ENCODE measurements around the gene CKAP2. TPM values are rescaled to one million over a fixed set of nuclear protein-coding genes. Genes with fewer than 3 reads are reported as not detected.
A peak's percentile ranks its signal among the peaks of the same experiment; 100 is the strongest.

The CKAP2 gene
- total and polyA plus RNA-seq, 2 of the 8 experiments (the other 6 are each of a cell fraction or from before 2014, with no cell fraction given) = 8.3 to 70.7 TPM

DNA sequence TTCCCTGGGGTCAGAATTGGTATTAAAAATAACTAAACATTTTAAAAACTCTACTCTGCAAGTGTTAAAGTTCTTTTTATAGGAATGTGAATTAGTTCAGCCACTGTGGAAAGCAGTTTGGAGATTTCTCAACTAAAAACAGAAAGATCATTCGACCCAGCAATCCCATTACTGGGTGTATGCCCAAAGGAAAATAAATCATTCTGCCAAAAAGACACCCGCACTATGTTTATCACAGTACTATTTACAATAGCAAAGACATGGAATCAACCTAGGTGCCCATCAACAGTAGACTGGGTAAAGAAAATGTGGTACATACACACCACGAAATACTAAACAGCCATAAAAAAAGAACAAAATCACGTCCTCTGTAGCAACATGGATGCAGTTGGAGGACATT is 48.6 kb upstream of the CKAP2 start:
- no peak overlapping the region for H3K18ac ChIP-seq (ENCODE audit: extremely low read depth, low read length)
- H4K8ac ChIP-seq (ENCODE audit: extremely low read depth, insufficient read depth, low read length) = no peak overlapping the region
- no peak overlapping the region for H3K23ac ChIP-seq (ENCODE audit: insufficient read length)
- H3K4me3 ChIP-seq (ENCODE audit: extremely low read depth in 1 of 4, insufficient read depth in 2 of 4, low read depth in 3 of 4, low read length in 4 of 4) = peak overlapping the region in 2 of 4 experiments; percentile 47 to 74; a peak in 4 of 8 replicates
- H3K23me2 ChIP-seq (ENCODE audit: low read depth, low read length) = peaks cover 7% of the 10 kb centered on the region
- H3K27ac ChIP-seq (ENCODE audit: low read depth, low read length) = no peak overlapping the region
- no peak overlapping the region for H3K9ac ChIP-seq (replicated peaks in 1 of 4; ENCODE audit: extremely low read depth in 1 of 4, low read depth in 3 of 4, low read length in 3 of 4)
- H3K4ac ChIP-seq (replicated peaks; ENCODE audit: insufficient read length, low read depth, low read length) = no peak overlapping the region
- no peak overlapping the region for H4K5ac ChIP-seq (ENCODE audit: insufficient read length, low read depth, low read length)
- no peaks in the 10 kb centered on the region for H3K79me2 ChIP-seq (ENCODE audit: control insufficient read depth in 1 of 2, insufficient read depth in 2 of 2, low read length in 2 of 2)
- H3K4me2 ChIP-seq (ENCODE audit: insufficient read depth in 1 of 2, low read depth in 2 of 2, low read length in 2 of 2) = peak overlapping the region; percentile 75 to 88; a peak in 2 of 4 replicates
- FAIRE-seq = no peak
- no peak overlapping the region for H2BK15ac ChIP-seq (ENCODE audit: low read length)
- peaks cover 3 to 30% (median 16%) of the 10 kb centered on the region in 4 experiments; a peak in 6 of 7 replicates for H3K27me3 ChIP-seq (replicated peaks in 1 of 4; ENCODE audit: control insufficient read depth in 3 of 4, extremely low read depth in 1 of 4, insufficient read depth in 3 of 4, low read length in 3 of 4)
- H2BK120ac ChIP-seq (replicated peaks; ENCODE audit: low read depth, low read length) = no peak overlapping the region
- no peak overlapping the region for H3K14ac ChIP-seq (ENCODE audit: insufficient read length)
- no peak overlapping the region for H4K91ac ChIP-seq (replicated peaks; ENCODE audit: insufficient read length, low read length)
- H4K20me1 ChIP-seq (replicated peaks in 1 of 2; ENCODE audit: control insufficient read depth in 1 of 2, insufficient read depth in 2 of 2, low read length in 2 of 2) = no peaks in the 10 kb centered on the region
- H2BK12ac ChIP-seq (ENCODE audit: low read depth, low read length) = no peak overlapping the region
- POLR2A ChIA-PET (ENCODE audit: partially characterized antibody) = no interaction called here
- DNase-seq (ENCODE audit: low read depth in 1 of 2, low spot score in 2 of 2) = no peak
- H2AFZ ChIP-seq (ENCODE audit: low read length) = no peak overlapping the region
- H2AK5ac ChIP-seq (ENCODE audit: low read depth, low read length) = no peak overlapping the region
- CTCF ChIA-PET (ENCODE audit: partially characterized antibody) = no interaction called here
- H2BK20ac ChIP-seq (ENCODE audit: low read length) = no peak overlapping the region
- no peaks in the 10 kb centered on the region for H3K36me3 ChIP-seq (ENCODE audit: control insufficient read depth in 2 of 4, insufficient read depth in 4 of 4, low read length in 3 of 4)
- no peak overlapping the region for H2BK5ac ChIP-seq (ENCODE audit: low read depth, low read length)
- peaks cover 0 to 5% (median 2%) of the 10 kb centered on the region in 4 experiments; a peak in 2 of 7 replicates for H3K4me1 ChIP-seq (replicated peaks in 1 of 4; ENCODE audit: control insufficient read depth in 3 of 4, insufficient read depth in 4 of 4, low read length in 3 of 4)
- H3K79me1 ChIP-seq (ENCODE audit: low read depth, low read length) = no peaks in the 10 kb centered on the region
- H3K9me3 ChIP-seq (ENCODE audit: insufficient read depth in 2 of 2, low read depth in 1 of 2, low read length in 1 of 2) = no peaks in the 10 kb centered on the region
- 89% methylated on average over 4 of the region's 4 CpGs; no CpG with 5 or more reads in 1 of the 2 experiments for WGBS, 2 experiments (ENCODE audit: extremely low coverage in 1 of 2, insufficient coverage in 1 of 2, insufficient read length in 1 of 2, insufficient replicate concordance in 2 of 2, low coverage in 1 of 2, low lambda C conversion rate in 2 of 2, missing lambda C conversion rate in 1 of 2)
- H3K56ac ChIP-seq (replicated peaks; ENCODE audit: insufficient read length, low read depth, low read length) = no peak overlapping the region
- TF ChIP-seq, protein P1, sequence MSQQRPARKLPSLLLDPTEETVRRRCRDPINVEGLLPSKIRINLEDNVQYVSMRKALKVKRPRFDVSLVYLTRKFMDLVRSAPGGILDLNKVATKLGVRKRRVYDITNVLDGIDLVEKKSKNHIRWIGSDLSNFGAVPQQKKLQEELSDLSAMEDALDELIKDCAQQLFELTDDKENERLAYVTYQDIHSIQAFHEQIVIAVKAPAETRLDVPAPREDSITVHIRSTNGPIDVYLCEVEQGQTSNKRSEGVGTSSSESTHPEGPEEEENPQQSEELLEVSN (IDR thresholded peaks at IDR 0.05) = no peak
- no peak for TF ChIP-seq YY1 (IDR thresholded peaks at IDR 0.05; ENCODE audit: low read depth, low read length)
- TF ChIP-seq MAFK (IDR thresholded peaks at IDR 0.05; ENCODE audit: low read depth, low read length) = no peak
- TF ChIP-seq GTF2F1 (IDR thresholded peaks at IDR 0.05; ENCODE audit: borderline replicate concordance, low read depth, low read length) = no peak
- TF ChIP-seq, protein P2, sequence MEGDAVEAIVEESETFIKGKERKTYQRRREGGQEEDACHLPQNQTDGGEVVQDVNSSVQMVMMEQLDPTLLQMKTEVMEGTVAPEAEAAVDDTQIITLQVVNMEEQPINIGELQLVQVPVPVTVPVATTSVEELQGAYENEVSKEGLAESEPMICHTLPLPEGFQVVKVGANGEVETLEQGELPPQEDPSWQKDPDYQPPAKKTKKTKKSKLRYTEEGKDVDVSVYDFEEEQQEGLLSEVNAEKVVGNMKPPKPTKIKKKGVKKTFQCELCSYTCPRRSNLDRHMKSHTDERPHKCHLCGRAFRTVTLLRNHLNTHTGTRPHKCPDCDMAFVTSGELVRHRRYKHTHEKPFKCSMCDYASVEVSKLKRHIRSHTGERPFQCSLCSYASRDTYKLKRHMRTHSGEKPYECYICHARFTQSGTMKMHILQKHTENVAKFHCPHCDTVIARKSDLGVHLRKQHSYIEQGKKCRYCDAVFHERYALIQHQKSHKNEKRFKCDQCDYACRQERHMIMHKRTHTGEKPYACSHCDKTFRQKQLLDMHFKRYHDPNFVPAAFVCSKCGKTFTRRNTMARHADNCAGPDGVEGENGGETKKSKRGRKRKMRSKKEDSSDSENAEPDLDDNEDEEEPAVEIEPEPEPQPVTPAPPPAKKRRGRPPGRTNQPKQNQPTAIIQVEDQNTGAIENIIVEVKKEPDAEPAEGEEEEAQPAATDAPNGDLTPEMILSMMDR (IDR thresholded peaks at IDR 0.05; ENCODE audit: control extremely low read depth in 1 of 3, insufficient read depth in 1 of 3, low read depth in 1 of 3, low read length in 3 of 3) = no peak
- TF ChIP-seq PHF8 (conservative IDR thresholded peaks at IDR 0.05; ENCODE audit: low read depth, low read length) = no peak
- no peak for TF ChIP-seq RBBP5 (IDR thresholded peaks at IDR 0.05; ENCODE audit: borderline replicate concordance, low read depth, low read length)
- no peak for TF ChIP-seq RFX5 (IDR thresholded peaks at IDR 0.05; ENCODE audit: borderline replicate concordance, low read depth, low read length)
- no peak for TF ChIP-seq SP4 (IDR thresholded peaks at IDR 0.05; ENCODE audit: low read length)

All from H1 (cell line).